Stimulated activated CD8-positive, alpha-beta memory T cell treated with anti-CD3 and anti-CD28 coated beads, Interleukin-12 subunit alpha, Interleukin-12 subunit beta, amount 100 ng/mL, for 24 hours (primary cell): ENCODE measurements around the gene NFE2L3.
"Not testable (repeated sequence)": the region's sequence is repeated elsewhere in the genome, so short reads cannot be mapped to it uniquely, and the experiment has no call there.

Source experiments
- DNase-seq: peaks from one replicate; pipeline ENCODE4 v3.0.0-alpha.2; 2020; ENCODE audit errors: extremely low read depth

Gene NFE2L3, protein sequence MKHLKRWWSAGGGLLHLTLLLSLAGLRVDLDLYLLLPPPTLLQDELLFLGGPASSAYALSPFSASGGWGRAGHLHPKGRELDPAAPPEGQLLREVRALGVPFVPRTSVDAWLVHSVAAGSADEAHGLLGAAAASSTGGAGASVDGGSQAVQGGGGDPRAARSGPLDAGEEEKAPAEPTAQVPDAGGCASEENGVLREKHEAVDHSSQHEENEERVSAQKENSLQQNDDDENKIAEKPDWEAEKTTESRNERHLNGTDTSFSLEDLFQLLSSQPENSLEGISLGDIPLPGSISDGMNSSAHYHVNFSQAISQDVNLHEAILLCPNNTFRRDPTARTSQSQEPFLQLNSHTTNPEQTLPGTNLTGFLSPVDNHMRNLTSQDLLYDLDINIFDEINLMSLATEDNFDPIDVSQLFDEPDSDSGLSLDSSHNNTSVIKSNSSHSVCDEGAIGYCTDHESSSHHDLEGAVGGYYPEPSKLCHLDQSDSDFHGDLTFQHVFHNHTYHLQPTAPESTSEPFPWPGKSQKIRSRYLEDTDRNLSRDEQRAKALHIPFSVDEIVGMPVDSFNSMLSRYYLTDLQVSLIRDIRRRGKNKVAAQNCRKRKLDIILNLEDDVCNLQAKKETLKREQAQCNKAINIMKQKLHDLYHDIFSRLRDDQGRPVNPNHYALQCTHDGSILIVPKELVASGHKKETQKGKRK

DNA sequence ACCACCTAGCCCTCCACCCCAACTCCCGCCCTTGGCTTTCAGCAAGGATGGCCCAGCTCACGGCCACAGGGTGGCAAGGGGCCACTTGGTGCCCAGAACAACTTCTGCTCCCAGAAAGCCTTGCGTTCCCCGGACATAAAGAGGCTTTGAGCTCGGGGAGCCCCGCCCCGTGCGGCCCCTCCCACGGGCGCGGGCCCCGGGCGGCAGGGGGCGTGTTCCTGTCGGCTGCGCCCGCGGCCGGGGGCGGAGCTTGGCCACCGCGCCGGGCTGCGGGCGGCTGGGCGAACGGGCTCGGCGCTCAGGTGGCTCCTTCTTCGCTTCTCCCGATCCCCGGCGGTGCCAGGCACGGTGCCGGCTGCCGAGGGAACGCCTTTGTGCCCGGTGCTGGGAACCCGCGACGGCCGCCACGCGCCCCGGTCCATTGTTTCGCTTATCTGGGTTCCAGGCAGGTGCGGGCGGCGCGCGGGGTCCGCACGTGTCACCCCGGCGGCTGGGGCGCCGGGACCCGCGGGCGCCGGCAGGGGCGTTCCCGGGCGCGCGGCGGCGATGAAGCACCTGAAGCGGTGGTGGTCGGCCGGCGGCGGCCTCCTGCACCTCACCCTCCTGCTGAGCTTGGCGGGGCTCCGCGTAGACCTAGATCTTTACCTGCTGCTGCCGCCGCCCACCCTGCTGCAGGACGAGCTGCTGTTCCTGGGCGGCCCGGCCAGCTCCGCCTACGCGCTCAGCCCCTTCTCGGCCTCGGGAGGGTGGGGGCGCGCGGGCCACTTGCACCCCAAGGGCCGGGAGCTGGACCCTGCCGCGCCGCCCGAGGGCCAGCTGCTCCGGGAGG, at the start of gene NFE2L3:
NFE2L3 (plus strand) TSS at position 246 of the 829 bp plus-strand sequence; CDS start at position 547, 301 bp downstream.
- DNase-seq: peak; percentile 58

DNA sequence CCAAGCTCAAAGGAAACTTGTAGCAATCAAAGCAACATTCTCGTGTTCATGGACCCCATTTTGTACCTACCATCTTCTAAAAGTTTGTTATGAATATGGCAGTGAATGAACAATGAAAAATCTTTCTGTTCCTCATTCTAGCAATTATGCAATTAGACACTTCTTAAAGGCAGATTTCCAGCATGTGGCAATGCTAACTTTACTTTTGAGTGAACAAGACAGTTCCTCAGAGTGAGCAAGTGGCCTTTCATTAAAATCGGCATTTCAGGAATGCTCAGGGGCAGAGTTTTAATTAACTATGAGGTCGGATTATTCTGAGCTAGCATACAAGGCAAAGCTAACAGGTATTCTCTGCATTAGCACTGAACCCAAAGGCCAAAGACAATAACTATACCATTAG, 48.4 kb upstream of the NFE2L3 start:
- no peak for DNase-seq

DNA sequence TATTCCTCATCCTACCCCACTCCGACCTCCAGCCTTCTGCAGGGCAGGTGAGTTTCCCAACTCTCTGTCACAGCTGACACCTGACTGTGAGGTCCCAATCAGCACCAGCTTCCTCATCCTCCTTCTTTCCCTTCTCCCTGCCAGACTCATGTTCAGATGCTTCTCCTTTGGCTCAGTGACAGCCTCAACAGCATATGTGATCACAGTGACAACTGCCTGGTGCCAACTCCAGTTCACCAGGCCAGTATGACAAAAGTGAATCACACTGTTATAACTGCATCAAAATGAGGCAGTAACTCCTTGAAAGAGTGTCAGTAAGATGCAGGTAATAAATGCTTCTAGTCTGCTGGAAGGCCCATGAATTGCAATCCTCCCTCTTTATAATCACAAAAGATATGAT, 46.8 kb upstream of the NFE2L3 start:
- no peak for DNase-seq

DNA sequence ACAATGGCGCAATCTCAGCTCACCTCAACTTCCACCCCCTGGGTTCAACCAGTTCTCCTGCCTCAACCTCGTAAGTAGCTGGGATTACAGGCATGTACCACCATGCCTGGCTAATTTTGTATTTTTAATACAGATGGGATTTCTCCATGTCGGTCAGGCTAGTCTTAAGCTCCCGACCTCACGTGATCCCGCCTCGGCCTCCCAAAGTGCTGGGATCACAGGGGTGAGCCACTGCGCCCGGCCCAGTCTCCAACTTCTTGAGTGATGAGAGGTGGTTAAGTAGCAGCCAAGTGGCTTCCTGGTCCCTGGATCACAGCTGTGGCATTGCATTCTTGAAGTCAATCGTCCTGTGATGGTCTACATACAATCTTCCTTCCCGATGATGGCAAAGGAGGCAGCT, 46.1 kb upstream of the NFE2L3 start:
- no peak for DNase-seq

DNA sequence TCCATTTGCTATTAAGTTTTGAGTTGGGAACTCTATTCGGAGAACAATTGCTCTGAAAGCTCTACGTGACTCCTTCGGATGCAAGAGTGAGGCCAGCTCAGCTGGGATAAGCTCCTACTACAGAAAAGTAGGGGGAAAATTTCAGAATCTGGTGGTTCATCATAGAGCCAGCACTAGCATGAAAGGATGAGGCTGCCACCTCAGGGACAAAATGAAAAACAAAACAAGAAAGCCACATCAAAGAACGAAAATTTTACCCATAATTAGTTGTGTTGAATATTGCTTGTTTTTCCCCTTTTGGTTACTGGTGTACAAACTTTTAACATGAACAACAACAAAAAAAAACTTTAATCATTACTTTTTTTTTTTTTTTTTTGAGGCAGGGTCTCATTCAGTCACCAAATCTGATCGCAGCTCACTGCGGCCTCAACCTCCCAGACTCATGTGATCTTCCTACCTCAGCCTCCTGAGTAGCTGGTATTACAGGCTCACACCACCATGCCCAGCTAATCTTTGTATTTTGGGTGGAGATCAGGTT, 39.7 kb upstream of the NFE2L3 start:
- no peak for DNase-seq

DNA sequence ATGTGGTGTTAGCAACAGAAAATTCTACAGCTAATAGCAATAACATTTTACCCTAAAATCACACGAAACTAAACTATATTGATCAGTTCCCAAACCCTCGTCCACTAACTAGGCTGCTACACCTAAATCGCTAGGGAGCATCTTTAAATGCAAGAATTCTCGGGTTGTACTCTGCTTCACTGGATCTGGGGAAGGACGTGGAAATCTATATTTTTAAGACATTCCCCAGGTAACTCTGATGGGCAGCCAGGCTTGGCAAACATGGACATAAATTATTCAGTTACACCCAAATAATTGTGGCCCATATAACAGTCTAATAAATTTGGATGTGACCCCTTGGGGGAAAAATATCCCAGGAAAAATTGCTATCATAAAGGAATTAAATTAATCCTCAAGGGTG, 36.3 kb upstream of the NFE2L3 start:
- DNase-seq: no peak

DNA sequence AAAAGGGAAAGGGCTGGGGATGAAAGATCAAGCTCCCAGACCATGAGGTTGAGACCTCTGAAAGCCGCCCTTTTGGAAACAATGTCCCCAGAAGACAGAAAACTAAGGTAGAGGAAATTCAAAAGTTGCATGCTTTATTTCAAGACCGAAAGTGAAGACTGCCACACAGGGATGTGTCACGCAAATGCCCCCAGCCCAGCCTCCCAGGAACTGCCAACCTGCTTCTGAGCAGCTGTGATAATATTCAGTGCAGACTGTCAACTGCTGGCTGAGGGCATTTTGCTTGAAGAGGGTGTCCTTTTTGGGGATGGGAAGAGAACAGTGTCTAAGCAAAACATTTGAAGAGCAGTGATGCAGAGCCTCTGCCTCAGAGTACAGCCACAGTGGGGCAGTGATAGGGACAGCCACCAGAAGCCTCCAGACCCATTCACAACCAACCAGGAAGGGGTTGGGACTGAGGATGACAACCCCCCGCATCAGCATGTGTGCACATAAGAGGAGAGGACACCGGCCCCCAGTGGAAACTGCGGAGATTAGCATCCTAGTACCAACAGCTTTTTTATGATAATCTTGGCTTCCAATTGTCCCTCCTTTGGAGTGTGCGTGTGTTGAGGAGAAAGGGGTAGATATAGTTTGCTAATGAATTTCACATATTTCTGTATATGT, 34.7 kb upstream of the NFE2L3 start:
- DNase-seq: no peak

DNA sequence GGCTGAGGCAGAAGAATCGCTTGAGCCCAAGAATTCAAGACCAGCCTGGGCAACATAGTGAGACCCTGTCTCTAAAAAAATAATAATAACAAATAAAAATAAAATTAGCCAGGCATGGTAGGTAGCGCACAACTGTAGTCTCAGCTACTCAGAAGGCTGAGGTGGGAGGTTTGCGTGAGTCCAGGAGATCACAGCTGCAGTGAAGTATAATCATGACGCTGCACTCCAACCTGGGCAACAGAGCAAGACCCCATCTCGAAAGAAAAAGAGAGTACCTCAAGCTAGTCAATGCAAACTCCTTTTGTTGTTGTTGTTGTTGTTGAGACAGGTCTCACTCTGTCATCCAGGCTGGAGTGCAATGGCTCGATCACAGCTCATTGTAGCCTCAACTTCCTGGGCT, 34.0 kb upstream of the NFE2L3 start:
- DNase-seq: no peak

DNA sequence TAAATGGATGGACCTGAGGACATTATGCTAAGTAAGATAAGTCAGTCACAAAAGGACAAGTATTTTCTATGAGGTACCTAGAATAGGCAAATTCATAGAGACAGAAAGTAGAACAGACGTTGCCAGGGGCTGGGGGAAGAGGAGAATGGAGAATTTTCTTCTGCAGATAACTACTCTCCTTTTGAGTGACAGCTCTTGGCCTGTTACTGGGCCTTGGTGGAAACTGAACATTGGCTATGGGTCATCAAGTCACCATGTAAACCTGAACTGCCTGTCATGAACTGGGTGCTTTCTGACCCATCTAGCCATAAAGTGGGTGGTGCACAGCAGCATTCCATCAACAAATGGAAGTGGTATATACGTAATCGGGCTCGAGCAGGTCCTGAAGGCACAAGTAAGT, 29.3 kb upstream of the NFE2L3 start:
- no peak for DNase-seq

DNA sequence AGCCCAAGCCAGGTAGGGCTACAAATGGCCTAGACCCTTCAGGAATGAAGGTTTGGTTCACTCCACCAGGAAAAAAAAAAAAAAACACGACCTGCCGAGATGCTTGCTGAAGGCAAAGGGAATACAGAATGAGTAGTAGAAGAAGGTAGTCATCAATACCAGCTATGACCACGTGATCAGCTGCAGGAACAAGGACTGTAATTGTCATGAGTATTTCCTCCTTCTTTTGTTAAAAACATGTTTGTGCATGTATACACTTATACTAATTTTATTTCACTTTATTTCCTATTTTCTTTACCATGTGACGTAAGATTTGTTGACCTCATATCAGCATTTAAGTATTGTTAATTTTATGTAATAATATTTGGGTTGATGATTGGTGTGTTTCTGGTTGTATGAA, 27.2 kb upstream of the NFE2L3 start:
- not testable (repeated sequence) for DNase-seq

DNA sequence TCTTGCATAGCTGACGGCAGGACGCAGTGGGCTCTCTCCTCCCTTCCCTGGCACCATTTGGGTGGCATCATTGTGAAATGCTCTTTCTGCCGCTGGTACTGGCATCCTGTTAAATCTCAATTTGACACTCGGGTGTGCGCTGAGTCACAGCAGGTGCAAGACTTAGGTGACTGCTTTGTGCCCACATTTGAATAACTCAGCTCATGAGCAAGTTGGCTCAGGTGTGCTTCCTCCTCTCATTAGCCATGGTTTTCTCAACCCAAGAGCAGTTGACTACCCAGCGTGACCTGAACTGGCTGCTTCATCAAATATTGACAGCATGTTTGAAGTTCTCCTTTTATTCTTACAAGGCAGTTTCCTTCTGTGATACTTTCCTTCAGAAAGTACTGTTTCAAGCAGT, 24.6 kb upstream of the NFE2L3 start:
- no peak for DNase-seq

DNA sequence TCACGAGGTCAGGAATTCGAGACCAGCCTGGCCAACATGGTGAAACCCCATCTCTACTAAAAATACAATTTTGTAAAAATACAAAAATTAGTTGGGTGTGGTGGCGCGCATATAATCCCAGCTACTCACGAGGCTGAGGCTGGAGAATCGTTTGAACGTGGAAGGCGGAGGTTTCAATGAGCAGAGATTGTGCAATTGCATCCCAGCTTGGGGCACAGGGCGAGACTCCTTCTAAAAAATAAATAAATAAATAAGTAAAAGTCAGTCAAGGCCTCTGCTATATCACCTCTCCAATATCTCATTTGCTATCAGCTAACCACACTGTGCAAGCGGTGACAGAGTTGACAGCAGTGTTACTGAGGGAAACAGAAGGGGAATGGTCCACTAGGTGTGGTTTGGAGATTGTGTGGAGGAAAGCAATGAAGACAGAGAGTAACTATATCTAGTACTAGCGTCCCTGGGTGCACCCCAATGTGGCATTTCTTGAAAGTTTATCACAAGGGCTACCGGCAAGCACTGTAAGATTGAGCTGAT, 20.9 kb upstream of the NFE2L3 start:
- DNase-seq: no peak

DNA sequence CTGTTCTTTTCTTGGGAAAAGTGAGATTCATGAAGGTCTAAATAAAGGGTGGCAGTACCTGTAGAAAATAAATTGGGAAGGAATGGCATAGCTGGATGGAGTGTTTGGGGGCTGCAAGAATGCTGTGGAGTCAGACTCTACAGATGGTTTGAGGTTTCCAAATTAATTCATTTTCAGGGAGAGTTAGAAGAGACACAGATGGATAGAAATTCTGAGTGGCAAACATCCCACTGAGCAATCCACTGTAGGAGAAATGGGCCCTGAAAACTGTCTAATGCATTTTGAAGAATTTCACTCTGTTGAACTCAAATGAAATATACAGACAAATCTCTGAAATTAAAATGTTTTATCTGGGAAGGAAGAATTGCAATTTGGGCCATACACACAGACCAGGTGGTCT, 16.9 kb upstream of the NFE2L3 start:
- no peak for DNase-seq

DNA sequence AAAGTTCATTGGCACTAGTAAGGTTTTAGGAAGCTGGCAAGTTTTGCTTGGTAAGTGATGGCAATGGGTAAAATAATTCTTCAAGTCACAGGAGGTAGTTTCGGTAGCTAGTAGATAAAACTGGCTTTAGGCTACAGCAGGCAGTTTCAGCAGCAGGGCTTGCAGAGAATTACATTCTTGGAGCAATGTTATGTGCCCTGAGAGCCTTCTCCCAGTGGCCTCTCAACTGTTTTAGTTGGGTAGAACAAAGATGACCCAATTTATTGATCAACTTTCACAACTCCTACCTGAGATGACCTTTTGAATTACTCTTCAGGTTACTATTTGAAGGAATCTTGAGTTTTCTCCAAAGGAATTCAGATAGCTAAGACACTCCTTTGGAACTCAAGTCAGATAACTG, 16.4 kb upstream of the NFE2L3 start:
- no peak for DNase-seq

DNA sequence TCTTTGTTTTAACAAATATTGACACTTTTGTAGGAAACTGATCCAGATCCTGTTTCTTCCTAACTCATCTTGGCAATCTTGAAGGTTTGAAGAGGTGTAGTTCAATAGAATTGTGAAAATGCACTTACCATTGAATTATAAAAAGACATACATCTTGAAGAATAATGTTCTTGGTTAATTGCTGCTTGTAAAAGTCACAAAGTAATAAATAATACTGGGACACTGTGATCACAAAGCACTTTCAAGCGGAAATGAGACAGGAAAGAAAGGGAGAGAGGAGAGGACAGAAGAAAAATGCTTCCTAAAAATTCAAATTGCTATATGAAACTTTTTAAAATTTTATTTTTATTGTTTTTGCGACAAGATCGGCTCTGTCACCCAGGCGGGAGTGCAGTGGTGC, 15.2 kb upstream of the NFE2L3 start:
- no peak for DNase-seq

DNA sequence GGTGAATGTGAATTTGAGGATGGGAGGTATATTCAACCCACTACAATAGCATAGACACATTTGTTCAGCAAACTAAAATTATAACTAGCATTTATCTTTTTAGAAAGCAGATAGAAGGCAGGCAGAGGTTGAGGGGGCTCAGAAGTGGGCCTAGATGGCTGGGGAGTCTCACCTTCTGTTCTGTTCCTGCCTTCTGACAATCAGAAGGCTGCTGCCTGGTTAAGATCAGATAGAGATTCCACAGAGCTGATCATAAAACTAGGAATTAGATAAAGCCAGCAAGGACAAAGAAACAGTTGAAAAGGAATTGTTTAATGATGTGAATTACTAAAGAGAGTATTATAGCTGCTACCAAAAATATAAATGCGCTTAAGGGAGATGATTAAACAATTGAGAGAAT, 11.6 kb upstream of the NFE2L3 start:
- no peak for DNase-seq

DNA sequence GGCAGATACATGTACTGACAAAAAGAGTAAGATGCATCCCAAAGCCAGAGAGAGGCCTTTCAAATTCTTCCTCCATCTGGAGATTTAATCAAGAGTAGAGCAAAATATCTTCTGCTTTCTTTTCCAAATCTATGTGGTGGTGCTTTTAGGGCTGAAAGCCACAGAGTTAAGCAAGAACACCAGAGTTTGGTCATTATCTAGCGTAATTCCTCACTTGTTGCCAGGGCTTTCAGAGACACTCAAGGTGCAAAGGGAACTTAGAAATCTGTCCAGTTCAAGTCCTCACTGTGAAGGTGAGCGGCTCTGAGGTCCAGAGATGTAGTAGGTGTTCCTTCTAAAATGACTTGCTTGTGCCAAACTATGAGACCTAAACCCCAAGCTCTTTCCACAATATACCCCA, 10.9 kb upstream of the NFE2L3 start:
- no peak for DNase-seq

DNA sequence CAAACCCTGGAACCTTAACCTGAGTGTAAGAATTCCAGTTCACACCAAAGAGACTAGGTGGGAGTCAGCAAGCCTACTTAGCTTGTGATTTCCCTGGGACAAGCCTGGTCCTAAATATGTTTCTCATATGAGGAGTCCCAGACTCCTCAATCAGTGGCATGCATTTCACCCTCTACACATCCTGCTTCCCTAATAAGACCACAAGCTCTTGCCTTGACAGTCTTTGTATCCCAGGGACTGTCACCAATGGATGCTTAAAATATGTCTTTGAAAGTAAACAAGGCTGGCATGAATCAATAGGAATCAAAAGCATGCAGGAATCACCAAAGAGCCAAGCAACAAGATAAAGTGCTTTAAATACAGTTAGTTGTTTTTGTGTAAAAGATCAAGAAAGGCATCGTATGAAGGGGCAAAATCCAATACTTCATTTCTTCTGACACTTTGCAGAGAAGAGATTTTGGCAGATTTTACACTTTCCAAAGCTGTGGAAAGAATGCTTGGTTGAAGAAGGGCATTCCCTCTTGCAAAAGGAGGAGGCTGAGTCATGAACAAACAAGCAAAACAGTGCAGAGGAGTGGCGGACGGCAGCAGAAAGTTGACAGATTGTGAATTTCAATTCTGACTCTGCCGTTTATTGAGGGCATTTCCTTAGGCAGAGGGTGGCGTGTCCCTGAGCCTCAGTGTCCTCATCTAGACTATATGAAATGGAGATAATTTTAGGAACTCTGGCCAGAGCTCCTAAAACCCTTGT, 8.5 kb upstream of the NFE2L3 start:
- no peak for DNase-seq

DNA sequence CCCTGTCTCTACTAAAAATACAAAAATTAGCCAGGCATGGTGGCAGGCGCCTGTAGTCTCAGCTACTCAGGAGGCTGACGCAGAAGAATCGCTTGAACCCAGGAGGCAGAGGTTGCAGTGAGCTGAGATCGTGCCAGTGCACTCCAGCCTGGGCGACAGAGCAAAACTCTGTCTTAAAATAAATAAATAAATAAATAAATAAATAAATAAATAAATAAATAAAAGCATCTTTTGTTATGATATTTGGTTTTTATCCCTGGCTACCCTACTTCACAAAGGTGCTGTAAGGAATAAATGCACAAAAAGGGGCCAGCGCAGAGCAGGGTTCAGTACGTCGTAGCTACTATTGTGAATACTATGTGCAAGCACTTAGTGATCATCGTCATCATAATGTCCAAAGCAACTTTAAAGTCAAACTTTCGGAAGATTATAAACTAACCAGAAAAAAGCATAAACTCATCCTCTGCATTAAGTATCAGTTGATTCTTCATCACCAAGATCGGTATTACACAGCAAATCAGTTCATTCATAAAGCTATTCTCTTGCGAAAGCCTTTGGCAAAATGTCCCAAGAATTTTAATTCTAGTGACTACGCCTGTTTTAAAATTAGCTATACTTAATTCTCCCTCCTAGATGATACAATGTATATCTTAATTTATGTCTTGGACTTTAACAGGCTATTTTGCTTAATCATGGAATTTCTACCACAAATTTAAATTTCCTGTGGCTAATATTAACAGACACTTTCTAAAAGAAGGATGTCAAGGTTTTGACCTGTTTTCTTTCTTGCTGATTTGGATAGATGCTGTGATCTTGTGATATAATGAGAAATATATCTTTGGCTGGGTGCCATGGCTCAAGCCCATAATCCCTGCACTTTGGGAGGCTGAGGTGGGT, 7.6 kb upstream of the NFE2L3 start:
- DNase-seq: no peak

DNA sequence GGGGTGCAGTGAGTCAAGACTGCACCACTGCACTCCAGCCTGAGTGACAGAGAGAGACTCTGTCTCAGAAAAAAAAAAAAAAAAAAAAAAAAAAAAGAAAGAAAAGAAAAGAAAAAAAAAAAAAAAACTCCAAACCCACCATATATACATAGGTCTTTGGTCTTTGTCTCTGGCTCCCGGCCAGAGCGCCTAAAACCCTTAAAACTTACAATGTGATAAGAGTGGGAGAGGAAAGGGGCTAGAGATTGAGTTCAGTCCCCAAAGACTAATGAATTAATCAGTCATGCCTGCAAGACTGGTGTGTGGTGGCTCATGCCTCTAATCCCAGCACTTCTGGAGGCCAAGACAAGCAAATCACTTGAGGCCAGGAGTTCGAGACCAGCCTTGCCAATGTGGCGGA, 6.8 kb upstream of the NFE2L3 start:
- no peak for DNase-seq
